ENCODE data around the gene GRK5. TPM values are rescaled to one million over a fixed set of nuclear protein-coding genes. Genes with fewer than 3 reads are reported as not detected.

GRK5 gene
- total RNA-seq, 2 donors from 2014 or later: 85.3 to 90.2 TPM

GRCh38 chr10:119216127-119216526 is 8.8 kb downstream of the GRK5 start:
- Histone ChIP-seq H3K36me3 (no peaks in the 10 kb centered on the region), H3K4me3 (no peak overlapping the region), H3K4me1 (ENCODE audit: control insufficient read depth in 1 of 2, low read depth in 2 of 2) (peaks cover 46 to 99% of the 10 kb centered on the region in 2 donors), H3K27ac (peak overlapping the region in 1 of 2 donors; percentile 23), H3K27me3 (replicated peaks; ENCODE audit: insufficient read depth) (no peaks in the 10 kb centered on the region), H3K9me3 (no peaks in the 10 kb centered on the region)
- no peak for TF ChIP-seq CTCF (IDR thresholded peaks at IDR 0.05)
- DNase-seq (ENCODE audit: low spot score) (no peak), ATAC-seq (ENCODE audit: insufficient number of reproducible peaks, low FRiP score, low read depth) (no peak)

- Histone ChIP-seq H3K27ac (peak overlapping the region; percentile 8 to 81), H3K36me3 (no peaks in the 10 kb centered on the region), H3K4me1 (ENCODE audit: control insufficient read depth in 1 of 2, low read depth in 2 of 2) (peaks cover 48 to 99% of the 10 kb centered on the region in 2 donors), H3K4me3 (no peak overlapping the region), H3K27me3 (replicated peaks; ENCODE audit: insufficient read depth) (no peaks in the 10 kb centered on the region), H3K9me3 (no peaks in the 10 kb centered on the region)
- ATAC-seq (ENCODE audit: insufficient number of reproducible peaks, low FRiP score, low read depth) (no peak), DNase-seq (ENCODE audit: low spot score) (no peak)
- no peak for TF ChIP-seq CTCF (IDR thresholded peaks at IDR 0.05)
Measured at GRCh38 chr10:119217401-119217800, 10.0 kb downstream of the GRK5 start.

GRCh38 chr10:119217991-119218490 is 10.7 kb downstream of the GRK5 start:
- no peak for TF ChIP-seq CTCF (IDR thresholded peaks at IDR 0.05)
- peak overlapping the region; percentile 1 for H3K4me3 ChIP-seq
- no peaks in the 10 kb centered on the region for H3K27me3 ChIP-seq (replicated peaks; ENCODE audit: insufficient read depth)
- ATAC-seq (ENCODE audit: insufficient number of reproducible peaks, low FRiP score, low read depth) (peak; percentile 63), DNase-seq (ENCODE audit: low spot score) (no peak)
- H3K9me3 ChIP-seq: no peaks in the 10 kb centered on the region
- peak overlapping the region; percentile 81 to 86 for H3K27ac ChIP-seq
- no peaks in the 10 kb centered on the region for H3K36me3 ChIP-seq
- H3K4me1 ChIP-seq (ENCODE audit: control insufficient read depth in 1 of 2, low read depth in 2 of 2): peaks cover 48 to 99% of the 10 kb centered on the region in 2 donors

GRCh38 chr10:119219871-119220270 is 12.5 kb downstream of the GRK5 start:
- ATAC-seq (ENCODE audit: insufficient number of reproducible peaks, low FRiP score, low read depth) (no peak), DNase-seq (ENCODE audit: low spot score) (no peak)
- peak overlapping the region; percentile 81 to 86 for H3K27ac ChIP-seq

GRCh38 chr10:119221201-119221600 is 13.8 kb downstream of the GRK5 start:
- Histone ChIP-seq H3K27ac (peak overlapping the region; percentile 81 to 86), H3K36me3 (no peaks in the 10 kb centered on the region), H3K9me3 (no peaks in the 10 kb centered on the region), H3K4me1 (ENCODE audit: control insufficient read depth in 1 of 2, low read depth in 2 of 2) (peaks cover 65 to 94% of the 10 kb centered on the region in 2 donors), H3K4me3 (peak overlapping the region; percentile 57), H3K27me3 (replicated peaks; ENCODE audit: insufficient read depth) (no peaks in the 10 kb centered on the region)
- no peak for ATAC-seq (ENCODE audit: insufficient number of reproducible peaks, low FRiP score, low read depth)
- TF ChIP-seq CTCF (IDR thresholded peaks at IDR 0.05): no peak
- DNase-seq (ENCODE audit: low spot score): no peak

More at GRCh38 chr10:119219871-119220270, 12.5 kb downstream of the GRK5 start:
- no peak overlapping the region for H3K4me3 ChIP-seq
- H3K27me3 ChIP-seq (replicated peaks; ENCODE audit: insufficient read depth): no peaks in the 10 kb centered on the region
- H3K9me3 ChIP-seq: no peaks in the 10 kb centered on the region
- TF ChIP-seq CTCF (IDR thresholded peaks at IDR 0.05): no peak
- peaks cover 60 to 98% of the 10 kb centered on the region in 2 donors for H3K4me1 ChIP-seq (ENCODE audit: control insufficient read depth in 1 of 2, low read depth in 2 of 2)
- H3K36me3 ChIP-seq: no peaks in the 10 kb centered on the region
